H1 (cell line): Measurements from ENCODE around the gene SAPCD1. TPM values are rescaled to one million over a fixed set of nuclear protein-coding genes. Genes with fewer than 3 reads are reported as not detected.

ENCODE experiments used
- CTCF ChIA-PET: fragments of 300-600 bp; sonication (Branson Sonifier 250); formaldehyde crosslinking; loops from one replicate; lab custom pipeline; 2021; ENCODE audit not compliant: partially characterized antibody; lab: Charles Lee
- POLR2A ChIA-PET: fragments of 300-600 bp; sonication (Branson Sonifier 250); formaldehyde crosslinking; loops from one replicate; lab custom pipeline; 2021; ENCODE audit warnings: inconsistent platforms; ENCODE audit not compliant: partially characterized antibody; lab: Charles Lee
- DNase-seq, 2 experiments: peaks; one replicate each; pipeline versions ENCODE4 v3.0.0 to v3.0.0-alpha.2; 2010 to 2022; ENCODE audit warnings: low spot score in 2 of 2, low read depth in 1 of 2, mixed read lengths in 1 of 2
- FAIRE-seq: peaks from 2 replicates; lab custom pipeline; 2011; peaks lifted over from hg19 to GRCh38; lab: Jason Lieb, UNC
- H2AFZ ChIP-seq: 2 replicates; pipeline ENCODE4 v1.8.1; 2012; ENCODE audit warnings: low read length, inconsistent platforms
- H2AK5ac ChIP-seq: 2 replicates; pipeline ENCODE4 v1.6.1; 2013; ENCODE audit warnings: low read depth, low read length
- H2BK120ac ChIP-seq: replicated peaks from 2 replicates; pipeline ENCODE3; 2013; ENCODE audit warnings: low read depth, low read length, inconsistent platforms
- H2BK12ac ChIP-seq: 2 replicates; pipeline ENCODE4 v1.6.1; 2013; ENCODE audit warnings: low read depth, low read length
- H2BK15ac ChIP-seq: 2 replicates; pipeline ENCODE4 v1.6.1; 2013; ENCODE audit warnings: low read length
- H2BK20ac ChIP-seq: 2 replicates; pipeline ENCODE4 v1.6.1; 2013; ENCODE audit warnings: low read length
- H2BK5ac ChIP-seq: 2 replicates; pipeline ENCODE4 v1.6.1; 2013; ENCODE audit warnings: low read depth, low read length
- H3K14ac ChIP-seq: 2 replicates; pipeline ENCODE4 v1.6.1; 2013; ENCODE audit warnings: inconsistent platforms; ENCODE audit not compliant: insufficient read length
- H3K18ac ChIP-seq: 2 replicates; pipeline ENCODE4 v1.6.1; 2013; ENCODE audit warnings: low read length; ENCODE audit errors: extremely low read depth
- H3K23ac ChIP-seq: 2 replicates; pipeline ENCODE4 v1.6.1; 2013; ENCODE audit warnings: inconsistent platforms; ENCODE audit not compliant: insufficient read length
- H3K23me2 ChIP-seq: 2 replicates; pipeline ENCODE4 v1.6.1; 2013; ENCODE audit warnings: low read depth, low read length
- H3K27ac ChIP-seq: 2 replicates; pipeline ENCODE4 v1.6.1; 2011; ENCODE audit warnings: low read depth, low read length, inconsistent platforms
- H3K27me3 ChIP-seq, 4 experiments: replicated peaks in 1 of 4; 1 replicate in 1 of 4; 2 replicates in 3 of 4; pipeline versions ENCODE4 v1.6.1 to v1.8.1; 2011 to 2013; ENCODE audit warnings: low read length in 3 of 4, mild to moderate bottlenecking in 3 of 4, inconsistent platforms in 2 of 4, mixed read lengths in 2 of 4, moderate library complexity in 1 of 4; ENCODE audit not compliant: control insufficient read depth in 3 of 4, insufficient read depth in 3 of 4; ENCODE audit errors: extremely low read depth in 1 of 4
- H3K36me3 ChIP-seq, 4 experiments: 2 replicates each; pipeline versions ENCODE4 v1.6.1 to v1.8.1; 2011 to 2013; ENCODE audit warnings: mild to moderate bottlenecking in 4 of 4, low read length in 3 of 4, moderate library complexity in 2 of 4, control low read depth in 1 of 4, inconsistent platforms in 1 of 4; ENCODE audit not compliant: insufficient read depth in 4 of 4, control insufficient read depth in 2 of 4
- H3K4ac ChIP-seq: replicated peaks from 2 replicates; pipeline ENCODE3; 2013; ENCODE audit warnings: low read length, low read depth, mixed read lengths, inconsistent platforms; ENCODE audit not compliant: insufficient read length
- H3K4me1 ChIP-seq, 4 experiments: replicated peaks in 1 of 4; 1 replicate in 1 of 4; 2 replicates in 3 of 4; pipeline versions ENCODE4 v1.6.1 to v1.8.1; 2011 to 2013; ENCODE audit warnings: low read length in 3 of 4, inconsistent platforms in 2 of 4, mixed read lengths in 1 of 4; ENCODE audit not compliant: insufficient read depth in 4 of 4, control insufficient read depth in 3 of 4
- H3K4me2 ChIP-seq, 2 experiments: 2 replicates each; pipeline versions ENCODE4 v1.6.1 to v1.8.1; 2011 to 2013; ENCODE audit warnings: low read depth in 2 of 2, low read length in 2 of 2, control low read depth in 1 of 2, inconsistent platforms in 1 of 2, mild to moderate bottlenecking in 1 of 2; ENCODE audit not compliant: insufficient read depth in 1 of 2
- H3K4me3 ChIP-seq, 4 experiments: fragments of 200-600, 300-600 bp in 1 of 4; sonication (generic), shearing (Covaris generic), sonication (Bioruptor Twin) in 1 of 4; 2 replicates each; pipeline versions ENCODE4 v1.5.1 to v1.8.1; 2011 to 2016; ENCODE audit warnings: low read length in 4 of 4, low read depth in 3 of 4, control low read depth in 2 of 4, inconsistent platforms in 2 of 4, mild to moderate bottlenecking in 2 of 4, mixed read lengths in 1 of 4, moderate library complexity in 1 of 4; ENCODE audit not compliant: insufficient read depth in 2 of 4; ENCODE audit errors: extremely low read depth in 1 of 4
- H3K56ac ChIP-seq: replicated peaks from 2 replicates; pipeline ENCODE3; 2013; ENCODE audit warnings: low read depth, mild to moderate bottlenecking, mixed read lengths, low read length, inconsistent platforms; ENCODE audit not compliant: insufficient read length
- H3K79me1 ChIP-seq: 2 replicates; pipeline ENCODE4 v1.6.1; 2013; ENCODE audit warnings: low read depth, low read length, control low read depth
- H3K79me2 ChIP-seq, 2 experiments: 2 replicates each; pipeline versions ENCODE4 v1.6.1 to v1.8.1; 2012 to 2013; ENCODE audit warnings: low read length in 2 of 2, mild to moderate bottlenecking in 2 of 2, inconsistent platforms in 1 of 2; ENCODE audit not compliant: insufficient read depth in 2 of 2, control insufficient read depth in 1 of 2
- H3K9ac ChIP-seq, 4 experiments: replicated peaks in 1 of 4; 1 replicate in 1 of 4; 2 replicates in 3 of 4; pipeline versions ENCODE4 v1.6.1 to v1.8.1; 2011 to 2013; ENCODE audit warnings: low read depth in 3 of 4, low read length in 3 of 4, control low read depth in 2 of 4, mild to moderate bottlenecking in 2 of 4, moderate library complexity in 2 of 4, inconsistent platforms in 1 of 4; ENCODE audit errors: extremely low read depth in 1 of 4
- H3K9me3 ChIP-seq, 2 experiments: 2 replicates each; pipeline versions ENCODE4 v1.6.1 to v1.8.1; 2012 to 2013; ENCODE audit warnings: mild to moderate bottlenecking in 2 of 2, moderate library complexity in 2 of 2, control low read depth in 1 of 2, inconsistent platforms in 1 of 2, low read depth in 1 of 2, low read length in 1 of 2, mixed read lengths in 1 of 2; ENCODE audit not compliant: insufficient read depth in 2 of 2
- H4K20me1 ChIP-seq, 2 experiments: replicated peaks in 1 of 2; 2 replicates each; pipeline versions ENCODE3 to v1.8.1; 2011 to 2013; ENCODE audit warnings: inconsistent platforms in 2 of 2, low read length in 2 of 2, mild to moderate bottlenecking in 1 of 2; ENCODE audit not compliant: insufficient read depth in 2 of 2, control insufficient read depth in 1 of 2
- H4K5ac ChIP-seq: 2 replicates; pipeline ENCODE4 v1.6.1; 2013; ENCODE audit warnings: low read length, low read depth, mixed read lengths, inconsistent platforms; ENCODE audit not compliant: insufficient read length
- H4K8ac ChIP-seq: 2 replicates; pipeline ENCODE4 v1.8.0; 2013; ENCODE audit warnings: mild to moderate bottlenecking, moderate library complexity, low read length, inconsistent platforms; ENCODE audit not compliant: insufficient read depth; ENCODE audit errors: extremely low read depth
- H4K91ac ChIP-seq: replicated peaks from 2 replicates; pipeline ENCODE3; 2013; ENCODE audit warnings: low read length, mixed read lengths, inconsistent platforms; ENCODE audit not compliant: insufficient read length
- ASH2L ChIP-seq: fragments of 200-600, 300-600 bp; sonication (generic); IDR thresholded peaks from one replicate; pipeline ENCODE4 v1.7.1; 2017; ENCODE audit warnings: low read length
- BRCA1 ChIP-seq: IDR thresholded peaks from 2 replicates; pipeline ENCODE4 v1.6.1; 2012; ENCODE audit warnings: low read depth, low read length, improper control_type of control experiment
- GABPA ChIP-seq: IDR thresholded peaks from 2 replicates; pipeline ENCODE4 v1.6.1; 2011; ENCODE audit warnings: mild to moderate bottlenecking, low read length, moderate library complexity, borderline replicate concordance; ENCODE audit not compliant: insufficient read depth
- HDAC2 ChIP-seq, 2 experiments: fragments of 300-600 bp in 1 of 2; sonication (generic) in 1 of 2; IDR thresholded peaks; 2 replicates each; pipeline ENCODE4 v1.6.1; 2011 to 2012; ENCODE audit warnings: low read depth in 2 of 2, low read length in 2 of 2, mild to moderate bottlenecking in 2 of 2, moderate library complexity in 2 of 2, borderline replicate concordance in 1 of 2, inconsistent platforms in 1 of 2
- SAP30 ChIP-seq: fragments of 300-600 bp; sonication (generic); IDR thresholded peaks from 2 replicates; pipeline ENCODE4 v1.7.1; 2012; ENCODE audit warnings: low read length, moderate library complexity, mild to moderate bottlenecking, inconsistent platforms; ENCODE audit not compliant: insufficient read depth, insufficient replicate concordance
- SIN3A ChIP-seq, 2 experiments: IDR thresholded peaks in 1 of 2; conservative IDR thresholded peaks in 1 of 2; 2 replicates each; pipeline ENCODE4 v1.6.1; 2011 to 2012; ENCODE audit warnings: low read length in 2 of 2, improper control_type of control experiment in 1 of 2, low read depth in 1 of 2, mild to moderate bottlenecking in 1 of 2
- SP2 ChIP-seq: IDR thresholded peaks from 2 replicates; pipeline ENCODE4 v1.6.1; 2012; ENCODE audit warnings: mild to moderate bottlenecking, low read length, inconsistent platforms
- SRF ChIP-seq: IDR thresholded peaks from 2 replicates; pipeline ENCODE4 v1.6.1; 2011; ENCODE audit warnings: mild to moderate bottlenecking, low read depth, low read length, moderate library complexity
- TEAD4 ChIP-seq: IDR thresholded peaks from 2 replicates; pipeline ENCODE4 v1.6.1; 2012; ENCODE audit warnings: low read depth, low read length, inconsistent platforms, mixed read lengths
- YY1 ChIP-seq: IDR thresholded peaks from 2 replicates; pipeline ENCODE4 v1.6.1; 2011; ENCODE audit warnings: low read depth, mild to moderate bottlenecking, low read length
- WGBS, 2 experiments: shearing (Covaris generic) in 1 of 2; methylation state at CpG; one replicate each; pipeline versions ENCODE4 v1.1.6 to v1.1.7; 2013 to 2015; ENCODE audit warnings: low lambda C conversion rate in 2 of 2, mixed read lengths in 2 of 2, inconsistent platforms in 1 of 2, low coverage in 1 of 2, missing lambda C conversion rate in 1 of 2; ENCODE audit not compliant: insufficient replicate concordance in 2 of 2, insufficient coverage in 1 of 2, insufficient read length in 1 of 2; ENCODE audit errors: extremely low coverage in 1 of 2, missing lambda C conversion rate in 1 of 2; 5-methylcytosine and 5-hydroxymethylcytosine counted together
- polyA plus RNA-seq, 7 experiments: library from polyadenylated mRNA; depleted of rRNA in 3 of 7; stranded (reverse) in 5 of 7; unstranded in 2 of 7; fragments of >200 nt in 5 of 7; fragments of 200-250 nt in 2 of 7; gene quantifications; 1 replicate in 5 of 7; 2 replicates in 1 of 7; 4 replicates in 1 of 7; pipeline versions ENCODE4 v1.2.1 to v1.2.3, GENCODE V29; 2011 to 2013; ENCODE audit warnings: missing spikeins in 2 of 7, mixed read lengths in 2 of 7
- total RNA-seq: library from RNA; stranded (reverse); fragmentation: NEBNext Ultra II Directional; extraction: Animal tissue kit (Norgen Biotek cat#: 25700); gene quantifications from 2 replicates; pipeline ENCODE4 v1.2.1, GENCODE V29; 2021

SAPCD1 gene
- total and polyA plus RNA-seq, 2 of the 8 experiments (the other 6 are each of a cell fraction or from before 2014, with no cell fraction given) = 3.1 to 5.9 TPM

DNA sequence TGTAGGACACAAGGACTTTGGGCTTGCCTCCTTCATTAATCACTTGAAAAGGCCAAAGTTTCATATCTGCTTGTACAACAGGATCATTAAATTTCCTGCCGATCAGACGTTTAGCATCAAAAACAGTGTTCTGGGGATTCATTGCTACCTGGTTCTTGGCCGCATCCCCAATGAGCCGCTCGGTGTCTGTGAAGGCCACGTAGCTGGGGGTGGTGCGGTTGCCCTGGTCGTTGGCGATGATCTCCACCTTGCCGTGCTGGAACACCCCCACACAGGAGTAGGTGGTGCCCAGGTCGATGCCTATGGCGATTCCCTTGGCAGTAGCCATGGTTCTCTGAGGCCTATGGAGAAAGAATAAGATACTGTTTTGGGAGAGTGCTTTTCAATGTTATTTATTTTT, 49.2 kb downstream of the SAPCD1 start:
- Histone ChIP-seq H3K79me2 (no peaks in the 10 kb centered on the region), H2BK120ac (no peak overlapping the region), H2BK5ac (no peak overlapping the region), H3K79me1 (no peaks in the 10 kb centered on the region), H3K4me3 (no peak overlapping the region), H3K9ac (no peak overlapping the region), H2BK15ac (no peak overlapping the region), H4K5ac (no peak overlapping the region), H4K20me1 (no peaks in the 10 kb centered on the region), H2AFZ (no peak overlapping the region), H3K27ac (no peak overlapping the region), H4K91ac (no peak overlapping the region), H3K23ac (no peak overlapping the region), H2AK5ac (no peak overlapping the region), H3K23me2 (peaks cover 6% of the 10 kb centered on the region; the same call in 1 of the 2 replicates), H3K4me1 (peaks cover 0 to 3% (median 1%) of the 10 kb centered on the region in 4 experiments; a peak in 4 of 7 replicates), H3K18ac (no peak overlapping the region), H3K14ac (no peak overlapping the region), H3K4me2 (no peak overlapping the region), H3K56ac (no peak overlapping the region), H2BK12ac (no peak overlapping the region), H4K8ac (no peak overlapping the region), H3K27me3 (no peaks in the 10 kb centered on the region), H3K4ac (no peak overlapping the region), H3K9me3 (no peaks in the 10 kb centered on the region), H3K36me3 (no peaks in the 10 kb centered on the region), H2BK20ac (no peak overlapping the region)
- POLR2A ChIA-PET = interaction anchor here (0.6 to 6.3 kb wide), 8 partner anchors 10 to 71 kb away, joined by 3 to 119 read pairs (median 8); partner anchors contain the start of gene HSPA1B
- FAIRE-seq (no peak), DNase-seq (no peak)
- CTCF ChIA-PET = interaction anchor here (0.9 to 1.2 kb wide), 3 partner anchors 11 to 27 kb away, joined by 3 to 4 read pairs (median 4); no protein-coding TSS in a partner anchor
- WGBS, 2 experiments = 98% methylated on average over 12 of the region's 12 CpGs; no CpG with 5 or more reads in 1 of the 2 experiments
- no peak for TF ChIP-seq SRF
- no peak for TF ChIP-seq SIN3A (conservative IDR thresholded peaks at IDR 0.05 in 1 of 2, IDR thresholded peaks at IDR 0.05 in 1 of 2; ENCODE audit: low read depth in 1 of 2, low read length in 2 of 2)
- TF ChIP-seq ASH2L = no peak
- no peak for TF ChIP-seq BRCA1
- TF ChIP-seq YY1 = no peak
- no peak for TF ChIP-seq HDAC2 (IDR thresholded peaks at IDR 0.05; ENCODE audit: borderline replicate concordance in 1 of 2, low read depth in 2 of 2, low read length in 2 of 2)
- TF ChIP-seq GABPA = no peak
- no peak for TF ChIP-seq SP2
- TF ChIP-seq SAP30 = no peak
- TF ChIP-seq TEAD4 = no peak
